Superior temporal gyrus (tissue), 1 donor: ENCODE results near the gene DUSP28.

ENCODE experiments used
- DNase-seq: peaks from one replicate; pipeline ENCODE4 v3.0.0-alpha.2; 2016; ENCODE audit errors: extremely low spot score

The DUSP28 gene

GRCh38 chr2:240572141-240573031 lies 12.2 kb downstream of the DUSP28 start:
- no peak for DNase-seq

- DNase-seq = no peak
Observed at GRCh38 chr2:240573071-240573515, 12.9 kb downstream of the DUSP28 start.

- no peak for DNase-seq
Observed at GRCh38 chr2:240573516-240574385, 13.6 kb downstream of the DUSP28 start.

GRCh38 chr2:240574386-240575100 lies 14.4 kb downstream of the DUSP28 start:
- DNase-seq = no peak

GRCh38 chr2:240575101-240575965 lies 15.2 kb downstream of the DUSP28 start:
- no peak for DNase-seq

- DNase-seq = no peak
Observed at GRCh38 chr2:240576036-240576435, 15.9 kb downstream of the DUSP28 start.

- DNase-seq = no peak
Observed at GRCh38 chr2:240576436-240577205, 16.5 kb downstream of the DUSP28 start.

- no peak for DNase-seq
Observed at GRCh38 chr2:240577281-240578109, 17.3 kb downstream of the DUSP28 start.

- no peak for DNase-seq
Observed at GRCh38 chr2:240578110-240578450, 17.9 kb downstream of the DUSP28 start.

- DNase-seq = no peak
Observed at GRCh38 chr2:240578488-240578887, 18.3 kb downstream of the DUSP28 start.

- no peak for DNase-seq
Observed at GRCh38 chr2:240579071-240579762, 19.1 kb downstream of the DUSP28 start.

- no peak for DNase-seq
Observed at GRCh38 chr2:240579771-240580614, 19.8 kb downstream of the DUSP28 start.

- DNase-seq = no peak
Observed at GRCh38 chr2:240581811-240582210, 21.7 kb downstream of the DUSP28 start.

GRCh38 chr2:240582781-240583180 lies 22.6 kb downstream of the DUSP28 start:
- no peak for DNase-seq

GRCh38 chr2:240583774-240584173 lies 23.6 kb downstream of the DUSP28 start:
- no peak for DNase-seq

GRCh38 chr2:240584486-240585031 lies 24.4 kb downstream of the DUSP28 start:
- DNase-seq = no peak

GRCh38 chr2:240585101-240585500 lies 24.9 kb downstream of the DUSP28 start:
- no peak for DNase-seq
